H9 (cell line): Measurements from ENCODE around the gene INPP4A. TPM values are rescaled to one million over a fixed set of nuclear protein-coding genes. Genes with fewer than 3 reads are reported as not detected.

Source experiments
- DNase-seq: peaks from one replicate; pipeline ENCODE4 v3.0.0-alpha.2; 2017
- H2AFZ ChIP-seq: one replicate; pipeline ENCODE4 v1.6.1; 2013; ENCODE audit warnings: mild to moderate bottlenecking, low read length, control low read depth, moderate library complexity
- H2AK5ac ChIP-seq: 2 replicates; pipeline ENCODE4 v1.6.1; 2013; ENCODE audit warnings: low read length, control low read depth, mixed read lengths; ENCODE audit not compliant: insufficient read length
- H2BK120ac ChIP-seq: one replicate; pipeline ENCODE4 v1.6.1; 2013; ENCODE audit warnings: low read depth, mild to moderate bottlenecking, low read length, control low read depth, inconsistent platforms; ENCODE audit not compliant: poor library complexity, severe bottlenecking
- H2BK12ac ChIP-seq: 2 replicates; pipeline ENCODE4 v1.6.1; 2013; ENCODE audit warnings: low read length, control low read depth, mixed read lengths, low read depth; ENCODE audit not compliant: insufficient read length
- H2BK15ac ChIP-seq: 2 replicates; pipeline ENCODE4 v1.6.1; 2013; ENCODE audit warnings: low read depth, low read length, control low read depth
- H2BK20ac ChIP-seq: one replicate; pipeline ENCODE4 v1.6.1; 2013; ENCODE audit warnings: low read depth, mild to moderate bottlenecking, low read length, control low read depth, inconsistent platforms; ENCODE audit not compliant: poor library complexity, severe bottlenecking
- H2BK5ac ChIP-seq: 2 replicates; pipeline ENCODE4 v1.6.1; 2013; ENCODE audit warnings: low read length, control low read depth, mixed read lengths; ENCODE audit not compliant: insufficient read length
- H3K14ac ChIP-seq: 2 replicates; pipeline ENCODE4 v1.6.1; 2013; ENCODE audit warnings: low read length, control low read depth; ENCODE audit not compliant: insufficient read depth
- H3K18ac ChIP-seq: 2 replicates; pipeline ENCODE4 v1.6.1; 2013; ENCODE audit warnings: low read depth, mild to moderate bottlenecking, mixed read lengths, low read length, control low read depth; ENCODE audit not compliant: insufficient read length
- H3K23ac ChIP-seq: 2 replicates; pipeline ENCODE4 v1.6.1; 2013; ENCODE audit warnings: low read length, control low read depth, mixed read lengths, low read depth; ENCODE audit not compliant: insufficient read length
- H3K23me2 ChIP-seq: 2 replicates; pipeline ENCODE4 v1.6.1; 2013; ENCODE audit warnings: low read depth, mild to moderate bottlenecking, mixed read lengths, low read length, control low read depth; ENCODE audit not compliant: insufficient read length, poor library complexity, severe bottlenecking
- H3K27ac ChIP-seq: 2 replicates; pipeline ENCODE4 v1.5.1; 2013; ENCODE audit warnings: low read length, control low read depth, mixed read lengths, low read depth; ENCODE audit not compliant: insufficient read length
- H3K27me3 ChIP-seq: 2 replicates; pipeline ENCODE4 v1.6.1; 2013; ENCODE audit warnings: low read length, control low read depth, inconsistent platforms; ENCODE audit not compliant: insufficient read depth
- H3K4ac ChIP-seq: 2 replicates; pipeline ENCODE4 v1.6.1; 2013; ENCODE audit warnings: low read depth, mild to moderate bottlenecking, control low read depth, inconsistent platforms, low read length, moderate library complexity
- H3K4me1 ChIP-seq: 2 replicates; pipeline ENCODE4 v1.6.1; 2013; ENCODE audit warnings: low read length, control low read depth, inconsistent platforms; ENCODE audit not compliant: insufficient read depth
- H3K4me2 ChIP-seq: 2 replicates; pipeline ENCODE4 v1.6.1; 2013; ENCODE audit warnings: low read length, control low read depth, mixed read lengths; ENCODE audit not compliant: insufficient read length, insufficient read depth
- H3K56ac ChIP-seq: 2 replicates; pipeline ENCODE4 v1.6.1; 2013; ENCODE audit warnings: low read depth, mild to moderate bottlenecking, mixed read lengths, low read length, control low read depth; ENCODE audit not compliant: insufficient read length
- H3K79me1 ChIP-seq: 2 replicates; pipeline ENCODE4 v1.6.1; 2013; ENCODE audit warnings: low read depth, mild to moderate bottlenecking, moderate library complexity, low read length, control low read depth, inconsistent platforms; ENCODE audit not compliant: insufficient read depth, poor library complexity, severe bottlenecking
- H3K79me2 ChIP-seq: 2 replicates; pipeline ENCODE4 v1.6.1; 2013; ENCODE audit warnings: low read length, control low read depth, inconsistent platforms; ENCODE audit not compliant: insufficient read depth
- H3K9ac ChIP-seq: 2 replicates; pipeline ENCODE4 v1.6.1; 2013; ENCODE audit warnings: low read length, control low read depth, mixed read lengths; ENCODE audit not compliant: insufficient read length; ENCODE audit errors: extremely low read depth
- H3K9me3 ChIP-seq: one replicate; pipeline ENCODE4 v1.6.1; 2013; ENCODE audit warnings: low read depth, low read length, inconsistent platforms; ENCODE audit not compliant: control insufficient read depth
- H3T11ph ChIP-seq: one replicate; pipeline ENCODE4 v1.6.1; 2013; ENCODE audit warnings: mild to moderate bottlenecking, low read length, control low read depth, inconsistent platforms
- H4K20me1 ChIP-seq: one replicate; pipeline ENCODE4 v1.6.1; 2013; ENCODE audit not compliant: control insufficient read depth, insufficient read length, insufficient read depth
- H4K5ac ChIP-seq: 2 replicates; pipeline ENCODE4 v1.6.1; 2013; ENCODE audit warnings: low read depth, mild to moderate bottlenecking, mixed read lengths, low read length, control low read depth; ENCODE audit not compliant: insufficient read length
- H4K8ac ChIP-seq: replicated peaks from 2 replicates; pipeline ENCODE4 v1.6.1; 2013; ENCODE audit warnings: low read length, control low read depth, mixed read lengths, low read depth; ENCODE audit not compliant: insufficient read length
- H4K91ac ChIP-seq: 2 replicates; pipeline ENCODE4 v1.6.1; 2013; ENCODE audit warnings: low read depth, mild to moderate bottlenecking, moderate library complexity, mixed read lengths, low read length, control low read depth; ENCODE audit not compliant: insufficient read length
- H3K27ac Mint-ChIP-seq, 3 experiments: 2 replicates in 2 of 3; 3 replicates in 1 of 3; pipeline ENCODE4 v1.8.0; 2020 to 2021; ENCODE audit warnings: mixed read lengths in 3 of 3, mild to moderate bottlenecking in 1 of 3, moderate library complexity in 1 of 3
- H3K27me3 Mint-ChIP-seq: 2 replicates; pipeline ENCODE4 v1.8.0; 2021; ENCODE audit warnings: low read depth, mild to moderate bottlenecking, moderate library complexity, mixed read lengths
- H3K36me3 Mint-ChIP-seq, 3 experiments: 2 replicates in 2 of 3; 3 replicates in 1 of 3; pipeline ENCODE4 v1.8.0; 2020 to 2021; ENCODE audit warnings: low read depth in 3 of 3, mixed read lengths in 3 of 3; ENCODE audit not compliant: insufficient read depth in 1 of 3
- H3K4me1 Mint-ChIP-seq, 2 experiments: 2 replicates each; pipeline ENCODE4 v1.8.0; 2020; ENCODE audit warnings: mixed read lengths in 2 of 2
- H3K4me3 Mint-ChIP-seq, 2 experiments: 2 replicates in 1 of 2; 3 replicates in 1 of 2; pipeline ENCODE4 v1.8.0; 2020 to 2021; ENCODE audit warnings: mild to moderate bottlenecking in 2 of 2, mixed read lengths in 2 of 2, moderate library complexity in 1 of 2
- H3K9me3 Mint-ChIP-seq, 2 experiments: 2 replicates in 1 of 2; 3 replicates in 1 of 2; pipeline ENCODE4 v1.8.0; 2020; ENCODE audit warnings: mild to moderate bottlenecking in 2 of 2, mixed read lengths in 2 of 2, moderate library complexity in 1 of 2
- total RNA-seq: library from RNA; stranded (reverse); gene quantifications from 2 replicates; pipeline ENCODE4 v1.2.1, GENCODE V29; 2021
- TF ChIP-seq, protein P1 (sequence below): fragments of 200-600 bp; sonication (generic); conservative IDR thresholded peaks from 3 replicates; pipeline ENCODE4 v1.8.0; 2021; ENCODE audit warnings: antibody characterized with exemption, mild to moderate bottlenecking

The INPP4A gene
- total RNA-seq, 1 experiment from 2014 or later, result 55.2 TPM

DNA sequence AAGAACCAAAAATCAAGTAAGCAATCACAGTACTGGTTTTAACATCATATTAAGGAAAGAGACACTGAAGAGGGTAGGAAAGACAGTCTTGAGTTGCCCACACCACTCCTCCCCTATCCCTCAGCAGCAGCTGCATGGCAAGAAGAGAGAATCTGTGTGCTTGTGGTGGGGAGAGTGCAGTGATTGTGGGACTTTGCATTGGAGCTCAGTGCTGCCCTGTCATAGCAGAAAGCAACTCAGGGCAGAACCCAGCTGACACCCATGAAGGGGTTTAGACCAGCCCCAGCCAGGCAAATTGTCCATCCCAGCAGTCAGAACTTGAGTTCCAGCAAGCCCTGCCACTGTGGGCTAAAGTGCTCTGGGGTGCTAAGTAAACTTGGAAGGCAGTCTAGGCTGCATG is 40.8 kb upstream of the INPP4A start:
- no peak overlapping the region for H2BK12ac ChIP-seq
- no peak overlapping the region for H3T11ph ChIP-seq
- Mint-ChIP-seq H3K4me3 (no peak overlapping the region), H3K36me3 (no peaks in the 10 kb centered on the region; a peak in 1 of 7 replicates), H3K27ac (no peak overlapping the region), H3K4me1 (peaks cover 8 to 9% of the 10 kb centered on the region in 2 experiments), H3K9me3 (no peaks in the 10 kb centered on the region), H3K27me3 (peaks cover 7% of the 10 kb centered on the region)
- H3K18ac ChIP-seq, result no peak overlapping the region
- no peak overlapping the region for H2AFZ ChIP-seq
- no peak overlapping the region for H3K4ac ChIP-seq
- TF ChIP-seq, protein P1, sequence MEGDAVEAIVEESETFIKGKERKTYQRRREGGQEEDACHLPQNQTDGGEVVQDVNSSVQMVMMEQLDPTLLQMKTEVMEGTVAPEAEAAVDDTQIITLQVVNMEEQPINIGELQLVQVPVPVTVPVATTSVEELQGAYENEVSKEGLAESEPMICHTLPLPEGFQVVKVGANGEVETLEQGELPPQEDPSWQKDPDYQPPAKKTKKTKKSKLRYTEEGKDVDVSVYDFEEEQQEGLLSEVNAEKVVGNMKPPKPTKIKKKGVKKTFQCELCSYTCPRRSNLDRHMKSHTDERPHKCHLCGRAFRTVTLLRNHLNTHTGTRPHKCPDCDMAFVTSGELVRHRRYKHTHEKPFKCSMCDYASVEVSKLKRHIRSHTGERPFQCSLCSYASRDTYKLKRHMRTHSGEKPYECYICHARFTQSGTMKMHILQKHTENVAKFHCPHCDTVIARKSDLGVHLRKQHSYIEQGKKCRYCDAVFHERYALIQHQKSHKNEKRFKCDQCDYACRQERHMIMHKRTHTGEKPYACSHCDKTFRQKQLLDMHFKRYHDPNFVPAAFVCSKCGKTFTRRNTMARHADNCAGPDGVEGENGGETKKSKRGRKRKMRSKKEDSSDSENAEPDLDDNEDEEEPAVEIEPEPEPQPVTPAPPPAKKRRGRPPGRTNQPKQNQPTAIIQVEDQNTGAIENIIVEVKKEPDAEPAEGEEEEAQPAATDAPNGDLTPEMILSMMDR, result no peak
- H2BK5ac ChIP-seq, result no peak overlapping the region
- H2BK20ac ChIP-seq, result no peak overlapping the region
- H4K5ac ChIP-seq, result no peak overlapping the region
- H3K56ac ChIP-seq, result no peak overlapping the region
- no peaks in the 10 kb centered on the region for H3K79me1 ChIP-seq
- peaks cover 1% of the 10 kb centered on the region; the same call in 1 of the 2 replicates for H3K4me1 ChIP-seq
- H4K20me1 ChIP-seq, result no peaks in the 10 kb centered on the region
- no peaks in the 10 kb centered on the region for H3K27me3 ChIP-seq
- H3K23me2 ChIP-seq, result no peaks in the 10 kb centered on the region
- H2BK15ac ChIP-seq, result no peak overlapping the region
- DNase-seq, result no peak
- H2BK120ac ChIP-seq, result no peak overlapping the region
- no peak overlapping the region for H3K23ac ChIP-seq
- H3K9ac ChIP-seq, result no peak overlapping the region
- no peaks in the 10 kb centered on the region for H3K9me3 ChIP-seq
- no peak overlapping the region for H4K91ac ChIP-seq
- no peak overlapping the region for H3K4me2 ChIP-seq
- 0 out of 2 replicates have a peak overlapping the region, but pooled peaks have one; percentile 60 for H3K14ac ChIP-seq
- no peak overlapping the region for H2AK5ac ChIP-seq
- no peaks in the 10 kb centered on the region for H3K79me2 ChIP-seq
- H4K8ac ChIP-seq, result no peak overlapping the region
- H3K27ac ChIP-seq, result no peak overlapping the region
